ENCODE data around the gene COL4A6.

The COL4A6 gene

DNA sequence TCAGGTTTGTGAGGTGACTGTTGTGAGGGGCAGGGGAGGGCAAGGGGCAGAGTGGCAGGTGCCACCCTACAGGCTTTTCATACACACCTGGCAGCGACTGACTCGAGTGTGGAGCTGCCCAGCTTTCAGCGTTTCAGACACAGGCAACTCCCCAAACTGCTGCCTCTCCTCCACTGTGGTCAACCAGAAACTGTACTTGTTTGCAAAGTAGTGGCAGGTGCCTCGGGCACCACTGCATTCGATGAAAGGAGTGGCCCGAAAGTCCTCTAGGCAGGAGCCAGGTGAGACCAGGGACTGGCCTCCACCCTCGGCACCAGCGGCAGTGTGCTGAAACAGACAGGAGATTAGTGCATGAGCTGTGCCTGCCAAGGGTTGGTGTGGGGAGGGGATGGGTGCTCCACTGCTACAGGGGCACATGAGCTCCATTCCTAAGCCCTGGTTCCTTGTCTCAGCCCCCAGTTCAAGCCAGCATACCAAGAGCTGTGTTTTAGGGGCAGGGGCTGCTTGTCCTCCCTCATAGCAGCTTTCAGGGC, 281.2 kb downstream of the COL4A6 start:
- no peak for DNase-seq

DNA sequence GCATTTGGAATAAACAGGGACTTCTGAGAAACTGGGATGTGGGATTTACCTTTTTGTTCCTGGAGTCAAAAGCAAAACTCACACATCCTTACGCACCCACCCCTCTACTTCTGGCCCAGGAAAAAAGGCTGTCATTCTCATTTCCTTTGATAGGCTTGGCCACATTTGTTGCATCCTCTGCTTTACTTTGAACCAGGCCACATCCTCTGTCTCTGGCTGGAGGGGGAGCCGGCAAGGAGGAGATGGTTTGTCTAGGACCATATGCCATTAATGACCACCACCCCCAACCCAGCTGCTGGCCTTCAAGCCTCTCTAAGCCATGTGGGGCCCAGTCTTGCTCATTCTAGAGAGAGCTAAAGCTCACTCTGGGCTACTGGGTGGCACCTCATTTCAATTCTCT, 282.1 kb downstream of the COL4A6 start:
- DNase-seq, result no peak

DNA sequence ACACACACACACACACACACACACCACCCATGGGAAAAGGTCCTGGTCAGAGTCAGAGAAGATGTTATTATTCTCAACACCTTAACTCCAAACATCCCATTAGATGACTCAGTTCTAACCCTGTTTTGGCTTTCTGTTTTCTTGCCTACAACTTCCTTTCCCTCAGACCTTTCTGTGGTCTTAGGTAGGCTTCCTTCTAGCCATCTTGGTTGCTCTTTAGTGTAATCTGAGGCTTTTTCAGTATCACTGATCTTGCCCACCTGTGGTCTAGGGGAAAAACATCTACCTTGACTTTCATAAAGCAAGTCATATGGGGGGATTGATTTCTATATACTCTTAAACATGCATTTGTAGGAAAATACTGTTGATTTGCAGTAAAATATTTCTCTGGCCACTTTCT, 289.7 kb downstream of the COL4A6 start:
- DNase-seq, result no peak

DNA sequence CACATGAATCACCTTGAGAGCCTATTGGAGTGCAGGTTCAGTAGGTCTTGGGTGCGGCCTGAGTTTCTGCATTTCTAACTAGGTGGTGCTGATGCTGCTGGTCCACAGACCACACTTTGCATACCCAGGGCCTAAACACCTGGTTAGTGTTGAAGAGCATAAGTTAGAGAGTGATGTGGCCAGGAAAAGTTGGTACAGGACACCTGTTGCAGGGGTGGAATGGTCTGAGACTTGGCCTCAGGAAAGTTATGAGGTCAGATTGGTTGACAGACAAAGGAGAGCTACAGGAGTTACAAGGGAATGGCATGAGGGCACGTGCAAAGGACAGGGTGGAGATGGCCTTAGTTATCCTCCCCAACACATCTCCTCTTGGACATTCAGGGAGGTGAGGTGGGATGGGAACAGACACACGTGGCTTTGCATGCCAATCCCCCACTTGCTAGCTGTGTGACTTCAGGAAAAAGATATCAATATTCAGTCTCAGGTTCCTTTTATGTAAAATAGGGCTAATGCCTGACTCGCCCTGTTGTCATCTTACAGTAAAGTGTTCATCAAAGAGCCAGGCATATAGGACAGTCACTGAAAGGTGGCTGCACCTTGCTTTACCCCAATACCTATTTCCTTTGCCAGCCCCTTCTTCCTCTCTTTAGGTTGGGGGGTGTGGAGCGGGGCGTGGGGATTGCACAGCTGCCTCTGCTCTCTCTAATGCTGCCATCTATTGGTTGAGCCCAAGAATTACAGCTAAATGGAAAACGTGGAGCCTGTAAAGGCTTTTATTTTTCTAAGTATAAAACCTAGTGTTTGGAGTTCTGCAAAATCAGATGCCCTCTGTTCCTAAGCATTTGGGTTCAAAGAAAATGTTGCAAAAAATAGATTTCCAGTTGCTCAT, 299.2 kb downstream of the COL4A6 start:
- DNase-seq, result no peak

DNA sequence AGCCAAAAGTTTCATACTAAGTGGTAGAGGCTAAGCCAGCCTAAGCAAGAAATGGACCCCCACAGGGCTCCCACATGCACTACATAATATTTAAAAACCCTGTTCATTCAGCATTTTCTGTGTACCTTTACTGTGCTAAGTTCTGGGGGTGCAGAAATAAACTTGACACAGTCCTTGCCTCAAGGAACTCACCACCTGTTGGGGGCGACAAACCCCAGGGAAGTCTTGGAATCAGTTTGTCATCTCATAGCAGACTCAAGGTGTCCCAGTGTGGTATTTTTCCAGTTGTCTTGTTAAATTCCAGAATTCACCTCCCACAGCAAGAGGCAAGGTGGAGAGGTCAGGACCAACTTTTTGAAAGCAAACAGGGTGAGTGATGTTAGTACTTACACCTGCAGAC, 303.5 kb downstream of the COL4A6 start:
- DNase-seq, result no peak

DNA sequence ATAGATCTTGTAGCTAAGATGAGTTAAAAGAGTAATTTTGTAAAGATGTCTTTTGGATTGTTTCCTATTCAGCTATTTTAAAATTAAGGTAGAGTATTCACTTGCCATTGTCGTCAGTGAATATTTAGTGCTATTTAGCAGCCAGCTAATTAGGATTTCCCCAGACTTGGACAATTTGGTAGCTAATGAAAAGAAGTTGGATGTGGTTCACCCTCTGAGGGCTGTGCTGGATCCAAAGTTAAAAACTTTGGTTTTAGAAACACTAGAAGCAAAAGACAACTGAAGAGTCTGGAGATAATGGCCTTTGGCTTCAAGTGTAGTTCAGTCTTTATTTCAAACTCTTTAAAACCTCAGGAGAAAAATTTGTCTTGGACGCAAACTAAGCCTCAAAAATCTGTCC, 305.3 kb downstream of the COL4A6 start:
- no peak for DNase-seq

DNA sequence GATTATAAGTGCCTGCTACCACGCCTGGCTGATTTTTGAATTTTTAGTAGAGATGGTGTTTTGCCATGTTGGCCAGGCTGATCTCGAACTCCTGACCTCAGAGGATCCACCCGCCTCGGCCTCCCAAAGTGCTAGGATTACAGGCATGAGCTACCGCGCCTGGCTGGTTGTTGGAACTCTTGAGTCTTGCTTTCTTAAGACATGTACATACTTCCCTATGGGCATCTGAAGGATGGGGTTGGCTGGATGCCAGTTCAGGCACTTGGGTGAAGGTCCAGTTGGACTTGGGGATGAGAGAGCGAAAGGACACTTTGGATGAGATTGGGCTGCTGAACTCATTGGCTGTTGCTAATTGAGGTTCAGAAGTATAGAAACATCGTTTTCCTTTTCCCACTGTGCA, 306.2 kb downstream of the COL4A6 start:
- DNase-seq, result no peak

DNA sequence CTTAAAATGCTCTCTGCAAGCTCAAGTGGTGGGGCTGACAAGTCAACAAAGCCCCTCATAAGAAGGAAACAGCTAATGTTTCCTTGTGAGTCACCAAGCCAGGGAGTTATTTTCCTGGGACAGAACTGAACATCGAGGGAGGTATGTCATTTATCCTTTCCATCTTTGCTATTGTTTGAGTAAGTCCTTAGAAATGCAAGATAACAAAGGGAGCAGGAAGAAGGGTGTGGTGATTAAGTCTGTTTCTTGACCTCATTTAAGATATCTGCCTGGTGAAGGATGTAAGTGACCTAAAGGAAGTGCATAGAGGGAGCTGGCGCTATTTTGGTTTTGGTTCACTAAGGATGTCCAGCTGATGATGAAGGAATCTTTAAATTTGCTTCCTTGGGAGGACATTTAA, 306.8 kb downstream of the COL4A6 start:
- DNase-seq, result no peak

DNA sequence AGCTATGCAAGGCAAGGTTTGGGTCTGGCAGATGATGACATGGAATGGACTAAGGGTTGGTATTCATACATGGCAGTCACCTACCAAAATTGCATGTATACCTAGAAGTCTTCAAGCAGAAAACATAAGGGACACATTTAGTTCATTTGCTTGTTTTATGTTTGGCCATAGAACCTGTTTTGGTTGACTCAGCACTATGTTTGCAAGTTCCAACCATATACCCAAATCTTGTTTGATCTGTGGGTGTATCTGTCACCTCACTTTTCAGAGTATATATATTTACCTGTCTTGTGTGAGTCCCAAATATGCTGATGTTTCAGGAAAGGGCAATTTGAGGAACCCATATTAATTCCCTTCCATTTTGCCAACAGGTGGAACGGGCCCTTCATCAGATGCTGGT, 307.3 kb downstream of the COL4A6 start:
- no peak for DNase-seq

DNA sequence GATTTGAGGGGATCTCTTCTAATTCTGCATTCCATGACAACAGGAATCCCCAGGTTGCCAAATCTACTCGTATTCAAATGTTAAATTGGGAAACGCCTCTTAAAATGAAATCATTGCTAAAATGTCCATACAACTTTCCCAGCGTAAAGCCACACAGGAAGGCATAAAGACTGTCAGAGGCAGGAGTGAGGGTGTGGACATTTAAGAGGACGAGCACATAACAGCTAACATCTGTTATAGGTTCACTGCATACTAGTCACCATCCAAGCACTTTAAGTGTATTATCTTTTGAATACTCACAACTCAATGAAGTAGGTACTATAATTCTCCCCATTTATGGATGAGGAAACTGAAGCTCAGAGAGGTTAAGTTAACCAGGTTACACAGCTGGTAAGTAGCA, 311.1 kb downstream of the COL4A6 start:
- no peak for DNase-seq

DNA sequence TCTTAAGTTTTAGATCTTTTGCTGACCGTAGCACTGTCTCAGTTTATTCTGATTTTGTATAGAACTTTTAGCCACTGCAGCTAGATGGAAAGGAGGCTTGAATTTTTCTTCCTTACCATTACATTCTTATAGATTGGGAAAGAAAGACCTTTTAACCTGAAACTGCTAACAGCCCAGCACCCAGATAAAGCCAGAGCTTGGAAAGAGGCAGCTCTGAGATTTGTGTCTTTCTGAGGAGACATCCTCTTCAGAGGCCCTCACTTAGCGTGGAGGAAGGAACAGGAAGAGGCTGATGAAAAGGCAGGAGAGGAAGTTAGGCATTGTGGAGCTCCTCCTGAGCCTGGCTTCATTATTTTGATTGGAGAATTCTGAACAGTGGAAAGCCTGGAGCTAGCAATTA, 311.6 kb downstream of the COL4A6 start:
- no peak for DNase-seq

DNA sequence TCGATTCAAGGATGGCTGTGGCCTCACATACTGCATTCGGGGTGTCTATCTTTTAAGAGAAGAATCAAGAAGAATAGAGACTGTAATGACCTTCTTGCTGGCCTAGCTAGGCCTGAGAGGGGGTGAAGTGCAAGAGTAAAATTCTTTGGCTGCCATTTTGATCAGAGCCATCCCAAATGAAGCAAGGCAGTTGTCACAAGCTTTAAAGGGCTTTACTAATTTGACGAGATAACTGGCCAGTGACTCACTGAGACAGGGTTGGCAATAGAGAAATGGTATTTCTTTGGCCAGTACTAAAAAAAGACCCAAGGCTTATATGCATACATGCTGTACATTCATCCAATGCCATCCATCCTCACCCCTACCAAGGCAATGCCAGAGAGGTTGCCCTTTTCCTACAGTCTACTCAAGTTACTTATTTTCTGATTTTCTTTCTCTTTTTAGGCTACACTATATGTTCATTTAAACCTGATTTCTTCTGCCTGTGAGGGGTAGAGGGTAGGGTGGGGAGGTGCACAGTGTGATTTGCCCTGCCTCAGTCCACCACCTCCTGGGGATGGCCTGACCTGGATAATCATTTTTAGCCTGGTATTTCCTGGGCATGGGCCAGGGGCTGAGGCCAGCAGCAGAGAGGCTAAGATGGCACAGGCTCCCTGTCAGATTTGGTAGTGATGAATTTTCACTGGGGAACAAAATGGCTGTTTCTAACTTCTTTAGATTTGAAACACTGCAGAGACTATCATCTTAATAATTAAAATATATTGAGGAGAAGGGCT, 314.4 kb downstream of the COL4A6 start:
- no peak for DNase-seq

DNA sequence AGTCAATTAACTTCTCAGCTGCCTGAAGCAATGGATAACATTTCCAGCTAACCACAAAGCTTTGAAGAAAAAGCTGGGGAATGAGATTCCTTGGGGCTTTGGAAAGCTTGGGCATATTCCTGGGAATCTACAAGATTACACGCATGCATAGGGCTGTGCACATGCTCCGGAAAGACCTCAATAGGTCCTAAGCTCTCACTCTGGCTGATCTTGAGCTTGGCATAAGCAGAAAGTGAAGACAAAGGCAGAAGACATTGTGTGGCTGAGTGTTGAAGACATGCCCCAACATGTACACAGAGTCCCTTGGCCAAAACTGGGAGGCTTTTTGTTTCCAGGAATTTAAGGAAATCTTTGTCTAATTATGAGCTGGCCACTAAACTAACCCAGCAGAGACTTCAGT, 315.5 kb downstream of the COL4A6 start:
- no peak for DNase-seq

DNA sequence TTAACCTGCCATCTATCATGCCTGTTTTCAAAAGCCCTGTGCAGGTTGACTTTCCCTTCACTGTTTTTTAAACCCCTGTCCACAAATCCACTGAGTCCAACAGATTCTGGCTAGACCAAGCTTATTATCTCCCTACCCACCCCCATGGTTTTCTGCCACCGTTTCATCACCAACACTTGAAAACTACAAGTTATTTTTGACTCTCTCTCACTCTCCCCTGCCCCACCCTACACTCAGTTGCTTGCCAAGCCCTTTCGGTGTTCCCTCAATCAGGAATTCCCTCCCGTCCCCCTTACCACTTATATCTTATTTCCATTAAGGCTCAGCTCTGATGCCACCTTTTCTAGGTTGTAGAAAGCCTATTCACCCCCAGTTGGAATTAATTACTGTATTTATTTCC, 316.9 kb downstream of the COL4A6 start:
- no peak for DNase-seq

DNA sequence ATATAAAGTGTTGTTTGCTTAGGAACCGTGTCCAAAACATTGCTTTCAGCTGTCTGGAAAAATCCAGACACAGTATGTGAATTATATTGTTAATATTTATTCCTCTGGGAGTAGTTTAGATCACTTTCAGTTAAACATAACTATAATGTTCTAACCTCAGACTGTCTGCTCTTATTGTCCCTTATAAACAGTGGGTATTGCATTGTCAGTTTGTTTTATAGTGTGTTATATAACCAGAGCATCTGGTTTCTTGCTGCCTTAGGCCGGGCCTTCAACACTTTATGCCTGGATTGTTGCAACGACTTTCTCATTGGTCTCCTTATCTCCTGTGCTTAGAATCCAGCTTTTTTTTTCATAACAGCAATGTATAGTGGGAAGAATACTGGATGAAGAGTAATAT, 320.2 kb downstream of the COL4A6 start:
- no peak for DNase-seq

DNA sequence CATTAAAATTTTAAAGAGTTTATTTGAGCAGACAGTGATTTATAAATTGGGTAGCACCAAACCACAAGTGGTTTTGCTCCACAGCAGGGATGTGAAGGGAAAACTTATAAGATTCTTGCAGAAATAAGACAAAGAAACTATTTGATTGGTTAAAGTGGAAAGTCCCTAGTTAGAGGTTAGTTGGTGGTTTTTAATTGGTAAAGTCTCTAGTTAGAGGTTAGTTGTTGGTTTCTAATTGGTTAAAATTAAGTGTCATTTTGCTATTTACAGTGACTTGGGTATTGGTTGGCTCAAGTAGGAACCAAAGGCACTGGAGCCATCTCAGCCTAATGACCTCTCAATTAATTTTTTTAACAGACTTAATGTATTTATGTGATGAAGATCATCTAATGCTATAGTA, 323.7 kb downstream of the COL4A6 start:
- DNase-seq, result no peak
